Heart left ventricle (tissue), 13 donors: ENCODE measurements around the gene ADA.

Experiments used
- POLR2A ChIP-seq, 2 donors: fragments of 450-650 bp; IDR thresholded peaks; one replicate each; pipeline ENCODE4 v1.6.1; 2017; ENCODE audit warnings: antibody characterized with exemption in 2 of 2, mild to moderate bottlenecking in 2 of 2, moderate library complexity in 2 of 2
- TF ChIP-seq, protein P1 (sequence below), 12 donors: fragments of 200-600 bp; sonication (generic) in 4 of 12; IDR thresholded peaks; one replicate each; pipeline versions ENCODE4 v1.5.0 to v1.8.0; 2018 to 2022; ENCODE audit warnings: antibody characterized with exemption in 12 of 12, mild to moderate bottlenecking in 5 of 12
- donor health status: ischemic (EF 13 %, LVEDD 7.1; RV severe dilation, severe dysfunction).
- donor health status: DM: no; HTN: yes; CAD: no.
- donor health status: DM: no; HTN: no; CAD: no.
- donor health status: ischemic (EF 25% LVEDD 6.9; RV normal size, moderate dysfunction).
- donor health status: ischemic (EF 25% LVEDD 5.7; RV mildly dilated, moderate dysfunction).
- donor health status: ischemic (EF 35%, LVEDD 5.7; RV mildly dilated, moderate dysfunction).
- donor health status: nonischemic (EF 11% LVEDD 7.7; RV severe dilation, severe dysfunction).
- donor health status: DM: yes; HTN: yes; CAD: no.
- donor health status: PGD.
- donor health status: ischemic (EF 29% LVEDD 5.4; RV normal size, mild dysfunction).
- donor health status: nonischemic (EF 23%, LVEDD 6.1; RV moderate dilation, normal function).

DNA sequence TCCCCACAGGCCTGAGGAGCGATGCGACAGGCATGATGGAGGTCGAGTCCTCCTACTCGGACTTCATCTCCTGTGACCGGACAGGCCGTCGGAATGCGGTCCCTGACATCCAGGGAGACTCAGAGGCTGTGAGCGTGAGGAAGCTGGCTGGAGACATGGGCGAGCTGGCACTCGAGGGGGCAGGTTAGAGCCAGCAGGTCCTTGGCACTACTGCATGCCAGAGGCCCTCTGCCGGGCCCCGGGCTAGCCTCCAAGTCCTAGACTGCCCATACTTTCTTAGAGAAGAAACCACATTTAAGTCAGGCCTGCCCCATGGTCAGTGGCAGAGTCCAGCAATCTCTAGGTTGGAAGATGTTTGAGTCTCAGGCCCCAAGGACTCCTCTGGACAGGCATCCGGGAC lies 37.0 kb downstream of the ADA start:
- TF ChIP-seq, protein P1, sequence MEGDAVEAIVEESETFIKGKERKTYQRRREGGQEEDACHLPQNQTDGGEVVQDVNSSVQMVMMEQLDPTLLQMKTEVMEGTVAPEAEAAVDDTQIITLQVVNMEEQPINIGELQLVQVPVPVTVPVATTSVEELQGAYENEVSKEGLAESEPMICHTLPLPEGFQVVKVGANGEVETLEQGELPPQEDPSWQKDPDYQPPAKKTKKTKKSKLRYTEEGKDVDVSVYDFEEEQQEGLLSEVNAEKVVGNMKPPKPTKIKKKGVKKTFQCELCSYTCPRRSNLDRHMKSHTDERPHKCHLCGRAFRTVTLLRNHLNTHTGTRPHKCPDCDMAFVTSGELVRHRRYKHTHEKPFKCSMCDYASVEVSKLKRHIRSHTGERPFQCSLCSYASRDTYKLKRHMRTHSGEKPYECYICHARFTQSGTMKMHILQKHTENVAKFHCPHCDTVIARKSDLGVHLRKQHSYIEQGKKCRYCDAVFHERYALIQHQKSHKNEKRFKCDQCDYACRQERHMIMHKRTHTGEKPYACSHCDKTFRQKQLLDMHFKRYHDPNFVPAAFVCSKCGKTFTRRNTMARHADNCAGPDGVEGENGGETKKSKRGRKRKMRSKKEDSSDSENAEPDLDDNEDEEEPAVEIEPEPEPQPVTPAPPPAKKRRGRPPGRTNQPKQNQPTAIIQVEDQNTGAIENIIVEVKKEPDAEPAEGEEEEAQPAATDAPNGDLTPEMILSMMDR (IDR thresholded peaks at IDR 0.05) = no peak
- no peak for TF ChIP-seq POLR2A (IDR thresholded peaks at IDR 0.05)
